ENCODE results near the gene PTPN12.
A peak's percentile ranks its signal among the peaks of the same experiment; 100 is the strongest.

PTPN12 gene

DNA sequence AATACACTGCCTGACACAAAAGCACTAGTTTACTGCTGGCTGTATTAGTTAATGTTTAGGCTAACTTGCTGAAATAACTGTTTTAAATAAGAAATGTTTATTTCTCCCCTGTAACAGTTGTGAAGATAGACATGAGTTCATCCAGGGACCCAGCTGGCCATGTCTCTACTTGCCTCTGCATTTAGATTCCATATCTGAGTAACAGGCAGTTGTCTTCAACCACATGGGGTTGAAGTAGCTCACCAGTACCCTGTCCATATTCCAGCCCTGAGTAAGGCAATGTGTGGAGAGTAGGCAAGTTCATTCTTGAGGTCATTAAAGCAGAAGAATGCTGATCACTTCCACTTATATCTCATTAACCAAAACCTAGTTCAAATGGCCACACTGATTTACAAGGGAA is 128.1 kb downstream of the PTPN12 start:
- no peak for DNase-seq (ENCODE audit: low spot score)

DNA sequence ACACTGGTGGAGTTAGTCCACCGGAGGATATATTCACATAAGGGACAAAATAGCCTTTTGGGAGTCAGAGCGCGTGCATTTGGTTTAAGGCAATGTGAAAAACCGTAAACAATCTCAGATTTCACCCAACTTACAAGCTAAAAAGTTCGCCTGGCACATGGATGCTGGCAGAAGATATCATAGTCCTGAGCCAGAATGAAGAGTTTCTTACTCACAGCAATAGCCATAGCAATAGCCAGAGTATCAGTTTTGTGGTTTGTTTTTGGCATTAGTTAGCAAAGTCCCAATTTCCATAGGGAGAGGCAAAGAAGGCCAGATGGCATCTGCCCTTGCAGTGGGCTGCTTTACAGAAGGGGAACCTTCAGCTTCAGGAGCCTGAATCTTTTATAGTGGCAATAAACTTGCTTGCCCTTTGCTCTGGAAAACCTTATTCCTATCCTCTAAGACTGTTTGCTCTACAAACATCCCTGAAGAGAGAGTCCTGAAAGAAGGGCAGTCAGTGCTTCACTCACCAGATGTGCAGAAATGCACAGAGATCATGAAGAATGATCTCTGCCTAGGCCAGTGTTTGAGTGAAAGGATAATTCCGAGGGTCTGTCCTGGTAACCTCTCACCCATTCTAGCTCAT is 130.5 kb downstream of the PTPN12 start:
- DNase-seq (ENCODE audit: low spot score): no peak

DNA sequence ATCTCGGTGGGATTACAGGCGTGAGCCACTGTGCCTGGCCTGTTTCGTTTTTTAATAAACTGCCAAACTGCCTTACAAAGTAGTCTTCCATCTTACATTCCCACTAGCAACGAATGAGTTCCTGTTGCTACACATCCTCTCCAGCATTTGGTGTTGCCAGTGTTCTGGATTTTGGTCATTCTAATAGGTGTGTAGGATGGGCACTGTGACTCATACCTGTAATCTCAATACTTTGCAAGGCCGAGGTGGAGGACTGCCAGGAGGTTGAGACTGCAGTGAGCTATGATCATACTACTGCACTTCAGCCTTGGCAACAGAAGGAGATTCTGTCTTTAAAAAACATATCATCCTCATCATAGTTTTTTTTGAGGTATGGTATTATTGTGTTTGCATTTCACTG is 137.8 kb downstream of the PTPN12 start:
- DNase-seq (ENCODE audit: low spot score): peak; percentile 73

DNA sequence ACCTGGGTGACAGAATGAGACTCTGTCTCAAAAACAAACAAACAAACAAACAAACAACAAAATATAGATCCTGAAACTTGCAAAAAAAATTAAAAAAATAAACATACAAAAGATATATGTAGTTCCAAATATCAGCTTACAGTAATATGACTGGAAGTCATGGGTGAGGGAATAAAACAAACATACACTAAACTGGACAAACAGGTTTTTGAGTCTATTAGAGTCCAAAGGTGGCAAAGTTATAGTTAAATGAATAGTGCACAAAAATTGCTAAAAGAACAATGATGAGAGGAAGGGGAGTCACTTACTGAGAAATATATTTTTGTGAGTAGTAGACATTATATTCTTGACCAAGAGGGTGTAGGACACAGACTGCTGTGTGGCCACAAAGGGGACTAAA is 142.5 kb downstream of the PTPN12 start:
- DNase-seq (ENCODE audit: low spot score): no peak

DNA sequence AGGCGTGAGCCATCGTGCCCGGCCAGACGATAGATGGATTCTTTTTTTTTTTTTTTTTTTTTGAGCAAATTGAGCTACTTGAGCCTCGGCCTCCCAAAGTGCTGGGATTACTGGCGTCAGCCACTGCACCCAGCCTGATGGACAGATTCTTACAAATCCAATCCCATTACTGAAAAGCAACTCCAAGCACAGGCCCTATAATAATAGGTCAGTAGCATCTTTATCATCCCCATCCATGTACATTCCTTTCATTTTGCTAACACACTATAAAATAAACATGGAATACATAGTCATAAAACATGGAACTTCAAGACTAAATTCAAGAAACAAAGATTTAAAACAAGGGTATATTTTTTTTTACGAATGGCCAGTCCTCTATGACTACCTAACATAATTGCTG is 143.2 kb downstream of the PTPN12 start:
- DNase-seq (ENCODE audit: low spot score): no peak

DNA sequence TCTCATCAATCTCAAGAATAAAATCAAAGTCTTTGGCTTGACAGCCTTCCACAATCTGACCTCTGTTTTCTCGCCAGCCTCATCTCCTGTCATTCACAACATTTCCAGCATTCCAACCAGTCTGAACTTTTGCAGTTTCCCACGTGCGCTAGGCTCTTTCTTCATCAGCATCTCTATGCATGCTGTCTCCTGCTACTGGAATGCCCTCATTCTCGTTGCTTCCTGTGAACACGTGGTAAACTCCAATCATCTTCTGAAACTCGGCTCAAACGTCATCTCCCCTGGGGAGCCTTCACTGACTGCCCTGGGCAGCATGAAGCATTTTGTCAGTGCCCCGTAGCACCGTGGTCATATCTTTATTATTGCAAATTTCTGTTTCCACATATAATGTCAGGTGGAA is 146.9 kb downstream of the PTPN12 start:
- no peak for DNase-seq (ENCODE audit: low spot score)

DNA sequence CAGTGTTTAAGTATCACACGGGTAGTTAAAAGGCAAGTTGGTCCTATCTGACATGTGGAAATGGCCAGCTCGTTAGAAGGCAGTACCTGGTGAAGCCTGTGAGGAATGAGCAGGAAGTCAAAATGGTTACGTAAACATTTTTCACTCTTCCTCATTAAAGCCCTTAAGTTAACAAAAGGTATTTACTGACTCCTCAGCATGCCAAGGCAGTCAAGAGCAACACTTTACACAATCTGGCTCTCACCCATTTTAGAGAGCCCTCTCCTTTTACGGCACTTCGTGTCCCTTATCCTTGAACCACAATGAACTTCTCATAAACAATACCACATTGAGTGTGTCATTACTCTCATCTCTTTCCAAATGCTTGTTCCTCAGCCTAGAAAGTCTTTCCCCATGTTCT is 148.1 kb downstream of the PTPN12 start:
- no peak for DNase-seq (ENCODE audit: low spot score)

DNA sequence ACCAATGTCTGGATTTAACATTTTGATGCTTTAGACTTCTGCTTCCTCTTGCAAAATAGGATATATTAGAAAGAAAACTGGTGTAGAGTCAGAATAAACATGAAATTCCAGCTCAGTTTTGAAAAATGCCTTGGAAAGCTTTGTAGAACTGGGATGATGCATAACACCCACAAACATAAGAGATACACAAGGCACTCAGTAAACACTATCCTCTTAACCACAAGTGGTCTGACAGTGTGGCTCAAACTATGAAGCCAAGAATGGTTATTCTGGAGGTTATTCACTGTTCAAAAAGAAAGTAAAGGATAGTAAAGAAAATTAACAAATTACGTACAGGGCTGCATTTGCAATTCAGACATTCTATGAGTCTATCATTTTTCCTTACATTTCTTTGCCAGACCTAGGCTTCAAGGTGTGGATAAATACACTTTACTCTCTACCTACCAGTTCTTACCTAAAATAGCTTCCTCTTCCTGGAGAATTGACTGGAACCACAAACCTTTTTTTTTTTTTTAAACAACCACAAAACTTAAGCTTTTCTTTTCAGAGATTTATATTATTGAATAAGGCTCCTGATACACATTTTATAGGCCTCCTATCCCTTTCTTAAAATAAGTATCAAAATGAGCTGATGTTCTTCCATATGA is 150.1 kb downstream of the PTPN12 start:
- no peak for DNase-seq (ENCODE audit: low spot score)

DNA sequence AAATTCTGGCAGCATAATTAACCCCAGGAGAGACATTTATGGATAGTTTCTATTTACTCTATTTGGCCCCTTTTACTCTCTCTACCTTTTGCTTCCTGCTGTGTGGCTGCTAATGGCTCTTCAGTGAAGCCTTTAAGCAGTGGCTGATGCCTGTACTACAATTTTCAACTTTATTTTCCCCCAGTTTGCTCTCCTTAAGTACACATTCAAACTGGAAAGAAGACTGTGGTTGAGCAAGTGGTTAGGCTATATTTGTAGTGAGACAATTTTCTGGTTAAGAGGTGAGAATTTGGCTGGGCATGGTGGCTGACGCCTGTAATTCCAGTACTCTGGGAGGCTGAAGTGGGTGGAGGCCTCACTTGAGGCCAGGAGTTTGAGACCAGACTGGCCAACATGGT is 150.7 kb downstream of the PTPN12 start:
- DNase-seq (ENCODE audit: low spot score): no peak

All from SW480 (cell line).